Thyroid gland (tissue), 4 donors: Measurements from ENCODE around the gene SLC25A33. TPM values are rescaled to one million over a fixed set of nuclear protein-coding genes. Genes with fewer than 3 reads are reported as not detected.

Experiments used
- DNase-seq, 2 donors: peaks; one replicate each; pipeline ENCODE4 v3.0.0-alpha.2; 2019
- H3K27ac ChIP-seq, 3 donors: fragments of 200-600 bp; sonication (generic); 1 replicate in 2 of 3; 2 replicates in 1 of 3; pipeline ENCODE4 v1.5.1; 2016 to 2019; ENCODE audit warnings: mild to moderate bottlenecking in 1 of 3, moderate library complexity in 1 of 3
- H3K27me3 ChIP-seq: fragments of 200-600 bp; sonication (generic); one replicate; pipeline ENCODE4 v1.5.1; 2019
- H3K36me3 ChIP-seq, 2 donors: fragments of 200-600 bp; sonication (generic); one replicate each; pipeline ENCODE4 v1.5.1; 2016 to 2019
- H3K4me1 ChIP-seq, 2 donors: fragments of 200-600 bp; sonication (generic); one replicate each; pipeline ENCODE4 v1.5.1; 2017 to 2019
- H3K4me3 ChIP-seq, 3 donors: fragments of 200-600 bp; sonication (generic); replicated peaks in 1 of 3; 1 replicate in 2 of 3; 2 replicates in 1 of 3; pipeline ENCODE4 v1.5.1; 2016; ENCODE audit warnings: mild to moderate bottlenecking in 1 of 3
- H3K9me3 ChIP-seq: fragments of 200-600 bp; sonication (generic); one replicate; pipeline ENCODE4 v1.5.1; 2017
- CTCF ChIP-seq, 6 experiments: fragments of 200-600 bp in 3 of 6; fragments of 450-650 bp in 3 of 6; sonication (generic) in 3 of 6; IDR thresholded peaks; one replicate each; pipeline ENCODE4 v1.5.1; 2016 to 2019; ENCODE audit warnings: antibody characterized with exemption in 6 of 6, mild to moderate bottlenecking in 2 of 6, inconsistent platforms in 1 of 6, moderate library complexity in 1 of 6
- POLR2A ChIP-seq, 2 donors: fragments of 450-650 bp; IDR thresholded peaks; one replicate each; pipeline ENCODE4 v1.6.1; 2017; ENCODE audit warnings: antibody characterized with exemption in 2 of 2, mild to moderate bottlenecking in 2 of 2, moderate library complexity in 1 of 2
- WGBS, 2 donors: methylation state at CpG; one replicate each; pipeline ENCODE4 v1.1.5; 2017; 5-methylcytosine and 5-hydroxymethylcytosine counted together
- intact Hi-C: fragments of 100-400 bp; cut with DNase I; formaldehyde crosslinking; loops from one replicate; pipeline ENCODE4 v1.15.1; 2023
- total RNA-seq, 4 donors: library from RNA; depleted of rRNA; stranded (reverse); fragments of >200 nt; gene quantifications; one replicate each; pipeline ENCODE4 v1.2.3, GENCODE V29; 2016

The SLC25A33 gene
- total RNA-seq, 4 donors from 2014 or later, result 10.6 to 16.6 (median 14.7) TPM

DNA sequence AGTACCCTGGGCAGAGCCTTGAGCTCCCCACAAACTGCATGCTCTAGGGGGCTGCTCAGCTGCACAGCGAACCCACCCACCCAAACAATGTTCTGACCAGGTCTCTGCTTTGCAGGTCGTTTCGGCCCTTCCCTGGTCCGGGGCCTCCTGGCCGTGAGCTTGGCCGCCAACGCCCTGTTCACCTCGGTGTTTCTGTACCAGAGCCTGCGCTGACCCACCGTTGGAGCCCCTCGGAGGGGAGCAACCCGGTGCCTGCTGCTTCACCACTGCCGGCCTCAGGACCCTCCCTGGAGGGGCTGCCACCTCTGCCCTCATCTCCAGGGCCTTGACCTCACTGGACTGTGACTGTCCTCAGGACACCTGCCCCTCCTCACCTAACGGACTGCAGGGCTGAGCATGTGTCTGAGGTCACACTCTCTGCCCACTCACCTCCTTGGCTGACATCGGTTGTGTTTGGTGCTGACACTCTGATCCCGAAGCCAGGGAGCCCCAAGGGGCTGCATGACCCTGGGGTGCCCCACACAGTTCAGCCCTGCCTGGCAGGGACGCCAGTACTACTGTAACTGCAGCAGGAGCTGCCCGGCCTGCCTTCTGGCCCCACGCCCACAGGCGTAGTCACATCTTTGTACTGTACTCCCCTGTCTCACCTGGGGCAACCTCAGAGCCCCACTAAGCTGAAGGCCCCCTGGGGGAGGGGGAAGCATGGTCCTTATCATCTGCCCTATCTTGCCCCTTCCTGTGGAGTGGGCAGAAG is 73.8 kb downstream of the SLC25A33 start:
- no peak for DNase-seq
- no peaks in the 10 kb centered on the region for H3K4me1 ChIP-seq
- no peaks in the 10 kb centered on the region for H3K27me3 ChIP-seq
- WGBS, 2 donors, result 93 to 95% methylated on average over 4 to 14 of the region's 20 CpGs
- intact Hi-C loops, result no loop called here
- no peak overlapping the region for H3K4me3 ChIP-seq
- H3K9me3 ChIP-seq, result no peaks in the 10 kb centered on the region
- H3K36me3 ChIP-seq, result peaks cover 6 to 8% of the 10 kb centered on the region in 2 donors
- H3K27ac ChIP-seq, result no peak overlapping the region
- TF ChIP-seq POLR2A (IDR thresholded peaks at IDR 0.05) (no peak), CTCF (IDR thresholded peaks at IDR 0.05) (no peak)

- Histone ChIP-seq H3K27me3 (no peaks in the 10 kb centered on the region), H3K9me3 (no peaks in the 10 kb centered on the region), H3K27ac (no peak overlapping the region), H3K36me3 (peaks cover 6 to 8% of the 10 kb centered on the region in 2 donors), H3K4me1 (no peaks in the 10 kb centered on the region), H3K4me3 (no peak overlapping the region)
- intact Hi-C loops, result no loop called here
- DNase-seq, result no peak
- TF ChIP-seq CTCF (IDR thresholded peaks at IDR 0.05) (no peak), POLR2A (IDR thresholded peaks at IDR 0.05) (no peak)
- WGBS, 2 donors, result 87 to 88% methylated on average over 7 to 16 of the region's 17 CpGs
These were observed 74.5 kb downstream of the SLC25A33 start for GRCh38 chr1:9613625-9614299.

GRCh38 chr1:9615316-9616063 is 76.2 kb downstream of the SLC25A33 start:
- peak; percentile 40 for DNase-seq
- Histone ChIP-seq H3K9me3 (no peaks in the 10 kb centered on the region), H3K4me3 (no peak overlapping the region), H3K27me3 (no peaks in the 10 kb centered on the region), H3K4me1 (no peaks in the 10 kb centered on the region), H3K36me3 (peaks cover 6 to 8% of the 10 kb centered on the region in 2 donors), H3K27ac (no peak overlapping the region)
- WGBS, 2 donors, result 47 to 53% methylated on average over 16 of the region's 16 CpGs
- intact Hi-C loops, result no loop called here
- TF ChIP-seq CTCF (IDR thresholded peaks at IDR 0.05) (peak in 4 of 6 experiments; percentile 17 to 60 (median 32)), POLR2A (IDR thresholded peaks at IDR 0.05) (no peak)

- H3K9me3 ChIP-seq, result no peaks in the 10 kb centered on the region
- H3K4me1 ChIP-seq, result no peaks in the 10 kb centered on the region
- H3K36me3 ChIP-seq, result no peaks in the 10 kb centered on the region
- DNase-seq, result no peak
- H3K4me3 ChIP-seq, result no peak overlapping the region
- 80% methylated on average over 18 of the region's 18 CpGs for WGBS, 2 donors
- no peaks in the 10 kb centered on the region for H3K27me3 ChIP-seq
- intact Hi-C loops, result no loop called here
- no peak overlapping the region for H3K27ac ChIP-seq
- TF ChIP-seq POLR2A (IDR thresholded peaks at IDR 0.05) (no peak), CTCF (IDR thresholded peaks at IDR 0.05) (no peak)
These were observed 79.8 kb downstream of the SLC25A33 start for GRCh38 chr1:9618909-9619679.
